ENCODE results near the gene PIGQ.

Gene PIGQ

DNA sequence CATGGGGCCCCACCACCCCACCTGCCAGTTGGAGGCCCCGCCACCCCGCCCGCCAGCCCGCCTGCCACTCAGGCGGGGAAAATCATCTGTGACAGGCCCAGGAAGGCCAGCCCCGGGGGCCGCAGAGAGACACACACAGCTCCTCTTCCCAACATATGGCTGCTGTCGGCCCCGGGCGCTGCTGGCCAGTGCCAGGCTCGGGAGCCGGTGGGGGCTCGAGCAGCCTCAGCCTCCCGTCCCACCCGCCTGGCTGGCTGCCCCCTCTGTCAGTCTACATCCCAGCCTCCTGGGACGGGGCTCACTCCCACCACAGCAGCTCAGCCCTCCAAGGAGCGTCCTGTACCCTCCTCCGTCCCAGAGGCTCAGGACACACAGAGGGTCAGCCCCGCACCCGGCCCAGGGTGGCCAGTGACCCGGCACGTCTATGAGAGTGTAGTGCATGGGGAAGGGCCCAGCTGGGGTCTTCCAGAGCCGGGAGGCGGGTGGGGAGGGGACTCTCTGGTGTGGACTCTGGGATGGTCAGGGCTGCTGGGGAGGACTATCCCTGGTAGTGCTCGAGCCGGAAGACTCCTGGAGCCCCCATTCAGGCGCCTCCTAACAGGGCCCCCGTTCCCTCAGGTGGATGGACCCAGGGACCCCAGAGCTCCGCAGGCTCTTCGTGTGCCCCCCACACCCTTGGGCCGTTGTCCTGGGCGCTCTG, 13.1 kb upstream of the PIGQ start:
- no peak for DNase-seq

DNA sequence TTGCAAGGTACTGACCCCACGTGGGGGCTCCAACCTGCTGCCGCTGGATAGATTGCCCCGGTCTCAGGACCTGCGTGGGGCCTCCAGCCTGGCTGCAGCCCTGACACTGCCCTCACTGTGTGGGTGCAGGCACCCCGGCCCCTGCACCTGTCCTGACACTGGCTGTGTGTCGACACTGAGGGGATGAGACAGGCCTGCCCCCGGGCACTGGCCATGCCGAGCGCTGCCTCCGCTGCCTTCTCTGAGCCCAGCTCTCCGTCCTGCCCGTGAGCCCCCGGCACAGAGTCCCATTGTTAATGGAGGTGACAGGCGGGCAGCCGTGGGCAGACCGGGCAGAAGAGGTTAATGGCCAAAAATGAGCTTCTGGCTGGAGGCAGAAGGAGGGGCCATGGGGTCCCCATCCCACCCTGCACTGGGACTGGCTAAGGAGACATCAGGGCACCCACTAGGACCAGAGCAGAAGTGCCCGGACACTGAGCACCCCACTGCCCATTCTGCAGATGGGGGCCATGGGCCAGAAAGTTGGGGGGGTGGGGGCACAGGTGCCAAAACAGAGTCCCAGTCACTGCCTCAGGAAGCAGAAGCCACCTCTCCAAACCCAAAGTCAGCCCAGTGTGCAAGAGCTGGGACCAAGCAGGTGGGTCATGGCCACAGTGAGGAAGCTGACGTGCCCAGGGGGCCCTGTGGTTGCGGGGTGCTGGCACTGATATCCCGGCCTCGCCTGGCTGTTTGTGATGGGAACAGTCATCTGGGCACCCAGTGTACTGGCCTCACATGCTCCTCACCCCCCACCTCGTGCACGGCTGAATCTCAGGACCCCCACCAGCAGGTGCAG, 12.1 kb upstream of the PIGQ start:
- DNase-seq = no peak

DNA sequence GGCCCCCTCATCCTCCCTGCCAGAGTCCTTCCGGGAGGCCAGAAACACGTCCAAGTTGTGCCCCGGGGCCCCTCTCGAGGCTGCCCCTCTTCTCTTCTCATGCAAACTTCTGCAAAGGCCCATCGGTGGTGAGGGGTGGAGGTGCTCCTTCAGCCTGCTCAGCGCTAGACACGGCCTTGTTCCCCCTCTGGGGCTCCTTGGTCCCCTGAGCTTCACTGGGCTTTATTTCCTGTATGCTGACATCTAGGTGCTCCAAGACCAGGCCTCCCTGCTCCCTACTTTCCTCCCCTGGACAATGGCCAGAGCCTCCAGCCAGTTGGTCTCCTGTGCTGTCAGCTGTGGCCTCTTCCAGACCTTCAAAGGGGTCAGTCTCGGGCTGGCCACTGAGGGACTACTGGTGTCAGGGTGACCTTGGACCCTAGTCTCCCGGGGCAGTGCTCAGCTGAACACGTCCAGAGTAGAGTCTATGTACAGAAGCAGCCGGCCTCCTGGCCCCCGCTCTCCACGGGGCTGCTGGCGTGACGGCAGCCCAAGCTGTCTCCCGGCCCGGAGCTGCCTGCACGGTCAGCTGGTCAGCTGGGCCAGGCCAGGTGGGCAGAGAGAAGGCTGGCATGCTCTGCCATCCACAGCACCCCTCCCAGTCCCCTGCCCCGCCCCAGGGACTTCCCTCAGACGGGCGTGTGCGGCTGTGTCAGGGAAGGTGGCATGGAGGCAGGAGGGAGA, 11.3 kb upstream of the PIGQ start:
- no peak for DNase-seq

DNA sequence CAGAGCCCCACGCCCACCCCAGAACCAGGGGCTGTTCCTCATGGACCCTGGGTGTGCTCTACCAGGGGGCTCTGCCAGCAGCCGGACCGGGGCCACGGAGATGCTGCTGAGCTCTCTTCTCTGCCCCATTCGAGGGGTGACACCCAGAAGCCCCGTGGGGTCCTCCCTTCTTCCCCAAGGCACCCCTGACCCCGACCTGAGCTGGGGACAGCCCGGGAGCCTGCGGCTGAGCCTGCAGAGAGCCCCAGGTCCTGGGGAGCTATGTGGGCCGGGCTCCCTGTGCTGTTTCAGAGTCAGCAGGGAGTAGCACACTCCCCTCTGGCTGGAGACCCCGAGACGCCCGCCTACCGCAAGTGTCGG, 10.8 kb upstream of the PIGQ start:
- DNase-seq = no peak

GRCh38 chr16:559411-560203, 10.2 kb upstream of the PIGQ start:
- no peak for DNase-seq

GRCh38 chr16:560204-560700, 9.5 kb upstream of the PIGQ start, which contains the start of gene PRR35:
Gene PRR35 (plus strand): TSS chr16:560394. CDS start chr16:563295, 2,901 bp downstream.
- DNase-seq = no peak

DNA sequence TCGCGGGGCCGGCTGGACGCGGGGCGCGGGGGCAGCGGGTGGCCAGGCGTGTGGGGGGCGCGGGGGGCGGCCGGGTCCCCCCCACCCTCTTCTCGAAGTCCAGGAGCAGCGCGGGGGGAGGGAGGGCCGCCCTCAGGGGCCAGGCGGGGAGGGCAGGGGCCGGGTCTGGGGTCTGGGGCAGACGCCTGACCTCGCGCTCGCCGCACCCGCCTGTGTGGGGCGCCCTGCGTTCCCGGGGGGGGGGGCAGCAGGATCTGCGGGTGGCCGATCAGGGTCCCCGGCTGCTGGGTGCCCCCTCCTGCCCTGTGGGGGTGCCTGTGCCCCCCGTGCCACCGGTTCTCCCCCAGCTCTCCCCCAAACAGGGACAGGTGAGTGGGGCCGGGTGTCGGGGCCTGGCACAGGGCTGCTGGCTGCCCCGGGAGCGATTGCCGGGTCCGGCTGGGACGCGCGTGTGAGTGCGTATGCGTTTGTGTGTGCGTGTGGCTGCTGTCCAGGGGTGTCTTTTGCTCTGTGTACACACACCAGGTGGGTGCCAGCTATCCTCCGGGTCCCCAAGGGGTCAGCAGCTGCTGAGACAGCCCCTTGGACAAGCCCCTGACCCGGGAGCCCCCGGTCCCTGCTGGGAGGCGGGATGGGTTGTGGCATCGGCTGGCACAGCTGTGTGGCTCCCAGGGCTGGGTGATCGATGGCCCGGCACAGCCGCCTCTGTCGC, 8.9 kb upstream of the PIGQ start:
- no peak for DNase-seq

- no peak for DNase-seq
Observed at GRCh38 chr16:561413-561794, 8.4 kb upstream of the PIGQ start.

- no peak for DNase-seq
Observed at GRCh38 chr16:561957-562938, 7.5 kb upstream of the PIGQ start.

- DNase-seq = no peak
Observed at GRCh38 chr16:563072-563644, 6.6 kb upstream of the PIGQ start.

- DNase-seq = no peak
Observed at GRCh38 chr16:564690-565418, 4.9 kb upstream of the PIGQ start.

DNA sequence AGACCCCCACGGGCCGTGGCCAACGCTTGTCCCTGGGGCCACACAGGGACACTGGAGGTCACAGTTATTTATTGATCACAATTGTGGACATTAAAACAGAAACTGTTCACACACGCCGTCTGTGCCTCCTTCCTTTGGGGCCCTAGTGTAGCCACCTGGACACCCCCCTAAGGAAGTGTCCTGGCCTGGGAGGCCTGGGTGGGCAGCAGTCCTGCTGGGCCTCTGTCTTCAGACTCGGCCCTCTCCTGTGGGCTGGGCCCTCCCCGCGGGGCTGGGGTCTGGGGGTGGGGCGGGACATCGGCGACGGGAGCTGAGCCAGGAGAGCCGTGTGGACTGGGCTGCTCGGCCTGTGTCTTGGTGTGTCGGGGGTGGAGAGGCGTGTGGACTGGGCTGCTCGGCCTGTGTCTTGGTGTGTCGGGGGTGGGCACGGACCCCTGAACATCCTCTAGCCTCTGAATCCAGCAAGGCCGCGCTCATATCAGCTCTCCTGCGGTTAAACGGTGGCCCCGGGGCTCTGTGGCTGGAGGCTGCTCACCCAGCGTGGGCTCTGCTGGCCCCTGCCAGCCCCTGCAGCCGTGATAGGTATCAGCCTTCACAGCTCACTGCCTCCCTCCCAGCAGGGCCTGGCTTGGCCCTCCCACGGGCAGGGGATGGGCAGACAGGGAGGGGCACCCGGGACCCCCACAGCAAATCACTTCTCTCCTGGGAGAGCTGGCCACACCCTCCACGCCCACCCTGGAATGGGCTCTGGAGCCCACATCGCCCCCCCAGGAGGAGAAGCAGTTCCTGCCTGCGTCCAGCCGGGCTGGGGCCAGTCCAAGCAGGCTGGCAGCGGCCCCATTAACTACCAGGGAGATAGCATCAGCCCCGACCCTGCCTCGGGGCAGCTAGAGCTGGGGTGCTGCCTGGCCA, 4.1 kb upstream of the PIGQ start:
- no peak for DNase-seq

DNA sequence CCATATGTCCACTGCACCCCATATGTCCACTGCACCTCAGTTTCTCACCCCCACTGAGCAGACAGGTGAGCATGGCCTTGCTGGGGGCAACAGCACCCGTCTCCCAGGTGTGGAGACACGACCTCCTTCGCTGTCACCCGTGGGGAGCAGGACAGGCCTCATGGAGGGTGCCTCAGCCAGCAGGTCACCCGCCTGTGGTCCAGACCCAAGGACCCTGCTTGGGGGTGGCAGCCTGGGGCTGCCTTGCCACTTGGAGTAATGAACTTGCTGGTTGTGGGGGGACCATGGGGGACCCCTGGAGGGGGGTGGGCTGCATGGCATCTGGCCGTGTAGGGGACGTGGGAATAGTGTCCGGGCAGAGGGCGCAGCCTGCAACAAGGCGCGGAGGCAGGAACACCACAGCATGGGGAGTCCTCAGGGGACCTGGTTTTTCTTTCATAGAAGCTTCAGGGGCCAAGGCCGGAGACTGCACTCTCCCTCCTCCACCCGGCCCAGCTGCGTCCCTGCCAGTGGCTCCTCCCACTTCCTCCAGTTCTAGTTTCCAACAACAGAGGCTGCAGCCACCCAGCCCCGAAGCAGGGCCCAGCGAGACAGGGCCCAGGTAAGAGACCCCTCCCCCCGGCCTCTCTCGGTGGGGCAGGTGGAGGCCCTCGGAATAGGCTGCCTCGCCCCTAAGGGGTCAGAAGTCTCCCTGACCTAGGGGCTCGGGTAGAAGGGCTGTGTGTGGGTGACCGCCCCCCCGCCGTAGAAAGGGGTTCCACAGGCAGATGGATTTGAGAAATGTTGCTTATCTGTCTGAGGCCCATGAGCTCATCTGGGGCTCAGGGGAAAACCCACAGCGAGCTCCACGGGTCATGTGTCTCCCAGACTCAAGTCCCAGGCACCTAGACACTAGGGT, 3.0 kb upstream of the PIGQ start, which contains the start of gene NHLRC4:
Gene NHLRC4 (plus strand): TSS at position 531 of the 898 bp plus-strand sequence. CDS start 1,043 bp downstream, outside the sequence.
- peak in 1 of 2 experiments; percentile 61 for DNase-seq

GRCh38 chr16:567373-568256, 2.2 kb upstream of the PIGQ start:
- DNase-seq = no peak

DNA sequence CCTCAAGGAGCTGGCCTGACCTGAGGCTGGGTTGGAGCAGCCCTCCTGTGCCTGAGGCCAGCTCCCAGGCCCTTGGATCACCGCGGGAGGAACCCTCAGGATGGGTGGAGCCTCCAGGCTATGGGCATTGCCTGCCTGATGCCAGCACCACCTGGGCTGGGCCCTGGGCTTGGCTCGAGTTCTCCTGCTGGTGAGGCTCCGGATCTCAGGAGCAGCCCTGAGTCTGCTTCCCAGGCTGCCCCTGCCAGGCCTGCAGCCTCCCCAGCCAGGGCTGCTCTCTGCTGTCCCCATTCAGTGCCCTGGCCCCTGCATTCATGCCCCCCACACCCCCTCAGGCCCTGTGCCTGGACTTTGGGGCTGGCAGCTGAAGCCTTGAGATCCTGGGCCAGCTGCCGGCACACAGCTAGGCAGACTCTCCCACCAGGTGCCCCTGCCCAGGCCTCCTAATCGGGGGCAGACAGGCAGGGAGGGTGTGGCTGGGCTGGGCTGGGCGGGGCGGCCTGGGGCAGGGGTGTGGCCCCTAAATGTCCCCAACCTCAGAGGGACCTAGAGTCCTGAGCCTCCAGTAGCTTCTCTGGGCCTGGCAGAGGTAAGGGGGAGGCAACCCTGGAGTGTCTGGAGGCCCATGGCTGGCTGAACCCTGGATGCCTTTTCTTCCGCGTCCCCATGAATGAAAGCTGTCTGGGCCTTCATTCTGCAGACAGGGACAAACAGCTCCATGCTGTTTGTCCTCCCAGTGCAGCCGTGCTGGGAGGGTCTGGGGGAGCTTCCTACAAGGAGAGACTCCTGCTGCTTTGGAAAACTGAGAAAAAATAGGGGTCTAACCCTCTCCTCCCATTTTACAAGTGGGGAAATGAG, 1.1 kb upstream of the PIGQ start:
- DNase-seq = no peak

All from NCI-H526 (cell line).